Keratinocyte (primary cell): ENCODE measurements around the gene SPATS2L. TPM values are rescaled to one million over a fixed set of nuclear protein-coding genes. Genes with fewer than 3 reads are reported as not detected.

Experiments used
- DNase-seq: peaks from one replicate; pipeline ENCODE4 v3.0.0-alpha.2; 2011; ENCODE audit warnings: low read depth, missing footprints, low spot score
- FAIRE-seq: peaks from 2 replicates; lab custom pipeline; 2011; peaks lifted over from hg19 to GRCh38; lab: Jason Lieb, UNC
- H2AFZ ChIP-seq: 2 replicates; pipeline ENCODE4 v1.6.0; 2012; ENCODE audit warnings: low read length, control low read depth, inconsistent platforms; ENCODE audit not compliant: control insufficient read depth
- H3K27ac ChIP-seq: 2 replicates; pipeline ENCODE4 v1.5.1; 2011; ENCODE audit warnings: low read length; ENCODE audit not compliant: control insufficient read depth, insufficient read depth
- H3K27me3 ChIP-seq: 3 replicates; pipeline ENCODE4 v1.6.0; 2011; ENCODE audit warnings: low read length; ENCODE audit not compliant: control insufficient read depth, insufficient read depth; ENCODE audit errors: extremely low read depth
- H3K36me3 ChIP-seq, 2 experiments: 2 replicates in 1 of 2; 3 replicates in 1 of 2; pipeline ENCODE4 v1.5.1; 2011; ENCODE audit warnings: low read length in 2 of 2, mild to moderate bottlenecking in 1 of 2; ENCODE audit not compliant: control insufficient read depth in 2 of 2, insufficient read depth in 2 of 2; ENCODE audit errors: extremely low read depth in 1 of 2
- H3K4me1 ChIP-seq: 3 replicates; pipeline ENCODE4 v1.5.1; 2011; ENCODE audit warnings: low read length; ENCODE audit not compliant: control insufficient read depth, insufficient read depth; ENCODE audit errors: extremely low read depth
- H3K4me2 ChIP-seq: 3 replicates; pipeline ENCODE4 v1.6.0; 2011; ENCODE audit warnings: low read depth, low read length; ENCODE audit not compliant: control insufficient read depth, insufficient read depth; ENCODE audit errors: extremely low read depth
- H3K4me3 ChIP-seq, 3 experiments: fragments of 200-600 bp in 1 of 3; sonication (generic) in 1 of 3; 2 replicates in 2 of 3; 3 replicates in 1 of 3; pipeline ENCODE4 v1.5.1; 2011 to 2016; ENCODE audit warnings: low read length in 3 of 3, mild to moderate bottlenecking in 3 of 3, control low read depth in 2 of 3, inconsistent platforms in 1 of 3, low read depth in 1 of 3, mixed read lengths in 1 of 3, mixed run types in 1 of 3, moderate library complexity in 1 of 3; ENCODE audit not compliant: control insufficient read depth in 2 of 3, insufficient read depth in 2 of 3; ENCODE audit errors: extremely low read depth in 1 of 3
- H3K79me2 ChIP-seq: 2 replicates; pipeline ENCODE4 v1.6.0; 2012; ENCODE audit warnings: low read length; ENCODE audit not compliant: control insufficient read depth, insufficient read depth
- H3K9ac ChIP-seq: 3 replicates; pipeline ENCODE4 v1.6.0; 2011; ENCODE audit warnings: low read length; ENCODE audit not compliant: control insufficient read depth, insufficient read depth; ENCODE audit errors: extremely low read depth
- H3K9me1 ChIP-seq: 3 replicates; pipeline ENCODE4 v1.6.0; 2011; ENCODE audit warnings: low read length; ENCODE audit not compliant: control insufficient read depth, insufficient read depth; ENCODE audit errors: extremely low read depth
- H3K9me3 ChIP-seq: 2 replicates; pipeline ENCODE4 v1.5.1; 2012; ENCODE audit warnings: low read depth, low read length; ENCODE audit not compliant: control insufficient read depth
- H4K20me1 ChIP-seq: 3 replicates; pipeline ENCODE4 v1.6.0; 2011; ENCODE audit warnings: low read length; ENCODE audit not compliant: control insufficient read depth, insufficient read depth; ENCODE audit errors: extremely low read depth
- EZH2 ChIP-seq: IDR thresholded peaks from one replicate; pipeline ENCODE4 v1.6.1; 2012; ENCODE audit warnings: inconsistent platforms, mild to moderate bottlenecking, low read length, moderate library complexity
- dilution Hi-C: fragments of 300-500 bp; cut with MboI; formaldehyde crosslinking; loops from one replicate; pipeline ENCODE4 v1.7.0; 2020; ENCODE audit warnings: low sequenced_read_pairs; ENCODE audit not compliant: extremely low pct_ligation_motif_present
- polyA plus RNA-seq, 5 experiments: library from polyadenylated mRNA; depleted of rRNA in 3 of 5; stranded (reverse) in 3 of 5; stranded (forward) in 1 of 5; unstranded in 1 of 5; fragments of >200 nt; gene quantifications; 1 replicate in 1 of 5; 2 replicates in 3 of 5; 3 replicates in 1 of 5; pipeline versions ENCODE4 v1.2.1 to v1.2.3, GENCODE V29; 2011 to 2012; ENCODE audit warnings: missing spikeins in 2 of 5, low read depth in 1 of 5, low replicate concordance in 1 of 5
- TF ChIP-seq, protein P1 (sequence below), 3 experiments: IDR thresholded peaks in 1 of 3; conservative IDR thresholded peaks in 1 of 3; optimal IDR thresholded peaks in 1 of 3; 2 replicates in 2 of 3; 3 replicates in 1 of 3; pipeline versions ENCODE3 to v1.5.1; 2011; ENCODE audit warnings: low read length in 3 of 3, mild to moderate bottlenecking in 3 of 3, moderate library complexity in 2 of 3, control low read depth in 1 of 3, inconsistent platforms in 1 of 3; ENCODE audit not compliant: insufficient read depth in 2 of 3; ENCODE audit errors: extremely low read depth in 1 of 3

SPATS2L gene
- polyA plus RNA-seq, 1 donor (not counting 4 experiments of a cell fraction or from before 2014, with no cell fraction given) = 95.3 TPM

DNA sequence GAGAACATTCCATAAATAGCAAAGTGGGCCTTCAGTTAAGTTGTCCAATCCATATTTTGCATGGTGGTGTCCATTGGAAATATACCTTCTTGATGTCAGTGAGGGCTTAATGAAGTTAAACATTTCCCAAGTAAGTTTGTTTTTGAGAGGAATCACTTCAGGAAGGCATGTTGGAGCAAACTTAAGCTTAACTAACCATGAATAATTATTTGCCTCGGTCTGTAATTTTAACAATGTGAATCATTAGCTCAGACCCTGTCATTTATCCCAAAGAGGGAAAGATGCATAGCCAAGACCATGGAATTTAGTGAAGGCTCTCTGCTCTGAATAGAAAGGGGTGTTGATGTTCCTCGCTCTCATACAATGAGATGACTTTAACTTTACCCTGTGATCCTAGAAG is 47.4 kb downstream of the SPATS2L start:
- H3K9me1 ChIP-seq = no peaks in the 10 kb centered on the region
- peaks cover 37% of the 10 kb centered on the region for H3K79me2 ChIP-seq
- no peaks in the 10 kb centered on the region for H3K27me3 ChIP-seq
- H3K36me3 ChIP-seq = peaks cover 0 to 2% of the 10 kb centered on the region in 2 experiments
- no peak overlapping the region for H3K4me2 ChIP-seq
- H3K27ac ChIP-seq = no peak overlapping the region
- H4K20me1 ChIP-seq = no peaks in the 10 kb centered on the region
- DNase-seq (no peak), FAIRE-seq (no peak)
- H3K4me1 ChIP-seq = peaks cover 38% of the 10 kb centered on the region
- dilution Hi-C loops = no loop called here
- no peaks in the 10 kb centered on the region for H3K9me3 ChIP-seq
- H2AFZ ChIP-seq = no peak overlapping the region
- no peak overlapping the region for H3K4me3 ChIP-seq
- TF ChIP-seq, protein P1, sequence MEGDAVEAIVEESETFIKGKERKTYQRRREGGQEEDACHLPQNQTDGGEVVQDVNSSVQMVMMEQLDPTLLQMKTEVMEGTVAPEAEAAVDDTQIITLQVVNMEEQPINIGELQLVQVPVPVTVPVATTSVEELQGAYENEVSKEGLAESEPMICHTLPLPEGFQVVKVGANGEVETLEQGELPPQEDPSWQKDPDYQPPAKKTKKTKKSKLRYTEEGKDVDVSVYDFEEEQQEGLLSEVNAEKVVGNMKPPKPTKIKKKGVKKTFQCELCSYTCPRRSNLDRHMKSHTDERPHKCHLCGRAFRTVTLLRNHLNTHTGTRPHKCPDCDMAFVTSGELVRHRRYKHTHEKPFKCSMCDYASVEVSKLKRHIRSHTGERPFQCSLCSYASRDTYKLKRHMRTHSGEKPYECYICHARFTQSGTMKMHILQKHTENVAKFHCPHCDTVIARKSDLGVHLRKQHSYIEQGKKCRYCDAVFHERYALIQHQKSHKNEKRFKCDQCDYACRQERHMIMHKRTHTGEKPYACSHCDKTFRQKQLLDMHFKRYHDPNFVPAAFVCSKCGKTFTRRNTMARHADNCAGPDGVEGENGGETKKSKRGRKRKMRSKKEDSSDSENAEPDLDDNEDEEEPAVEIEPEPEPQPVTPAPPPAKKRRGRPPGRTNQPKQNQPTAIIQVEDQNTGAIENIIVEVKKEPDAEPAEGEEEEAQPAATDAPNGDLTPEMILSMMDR (optimal IDR thresholded peaks at IDR 0.05 in 1 of 3, IDR thresholded peaks at IDR 0.05 in 1 of 3, conservative IDR thresholded peaks at IDR 0.05 in 1 of 3; ENCODE audit: extremely low read depth in 1 of 3, insufficient read depth in 2 of 3, low read length in 3 of 3) = no peak
- no peak for TF ChIP-seq EZH2
- no peak overlapping the region for H3K9ac ChIP-seq

DNA sequence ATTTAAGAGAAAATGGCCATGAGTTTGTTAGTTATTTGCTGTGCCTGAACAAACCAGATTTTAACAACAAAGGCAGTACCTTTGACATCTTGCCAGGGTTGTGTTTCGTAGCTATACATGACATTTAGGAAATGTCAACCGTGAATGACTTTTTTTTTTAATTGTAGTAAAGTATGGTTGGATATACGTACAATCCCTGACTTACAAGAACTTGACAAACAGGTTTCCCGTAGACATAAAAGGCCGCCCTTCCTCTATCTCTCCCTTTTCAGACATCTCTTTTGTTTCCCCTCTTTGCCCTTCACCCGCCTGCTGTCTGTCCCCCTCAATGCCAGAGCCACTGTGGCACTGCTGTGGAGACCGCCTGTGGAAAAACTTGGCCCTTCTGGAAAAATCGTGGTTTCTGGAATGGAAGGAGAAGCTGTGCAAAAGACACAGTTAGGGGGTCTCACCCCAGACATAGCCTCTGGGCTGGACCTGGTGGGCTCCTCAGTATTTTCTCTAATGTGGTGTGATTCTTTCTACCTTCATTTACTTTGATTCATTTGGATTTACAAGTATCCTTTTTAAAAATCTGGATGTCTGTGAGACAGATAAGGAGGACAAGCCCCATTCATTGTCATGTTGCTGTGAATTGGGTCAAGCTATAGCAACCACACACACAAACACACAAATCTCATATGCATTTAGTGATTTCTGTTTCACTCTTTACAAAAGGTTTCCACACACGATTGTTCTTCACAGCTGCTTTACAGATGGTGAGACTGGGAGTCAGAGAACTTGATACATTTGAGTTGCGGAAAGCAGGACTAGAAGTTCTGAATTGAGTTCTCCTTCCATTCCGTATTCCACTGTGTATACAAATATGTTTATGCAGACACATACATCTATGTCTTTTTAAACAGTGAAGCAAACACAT is 48.6 kb downstream of the SPATS2L start:
- Histone ChIP-seq H3K4me2 (no peak overlapping the region), H3K27me3 (no peaks in the 10 kb centered on the region)

More for the DNA sequence above, 48.6 kb downstream of the SPATS2L start:
- H3K9ac ChIP-seq = no peak overlapping the region
- H2AFZ ChIP-seq = no peak overlapping the region
- peaks cover 33% of the 10 kb centered on the region for H3K79me2 ChIP-seq
- no peak for DNase-seq
- TF ChIP-seq, protein P1 (optimal IDR thresholded peaks at IDR 0.05 in 1 of 3, IDR thresholded peaks at IDR 0.05 in 1 of 3, conservative IDR thresholded peaks at IDR 0.05 in 1 of 3; ENCODE audit: extremely low read depth in 1 of 3, insufficient read depth in 2 of 3, low read length in 3 of 3) = no peak
- TF ChIP-seq EZH2 = no peak
- no peaks in the 10 kb centered on the region for H3K9me3 ChIP-seq
- FAIRE-seq = peak; percentile 9
- no peaks in the 10 kb centered on the region for H4K20me1 ChIP-seq
- H3K9me1 ChIP-seq = no peaks in the 10 kb centered on the region
- peaks cover 38% of the 10 kb centered on the region for H3K4me1 ChIP-seq
- no peaks in the 10 kb centered on the region for H3K36me3 ChIP-seq
- dilution Hi-C loops = no loop called here
- no peak overlapping the region for H3K4me3 ChIP-seq
- H3K27ac ChIP-seq = no peak overlapping the region
